Measurements from ENCODE around the gene RANGRF.

The RANGRF gene

GRCh38 chr17:8311131-8311790 is 22.8 kb downstream of the RANGRF start:
- Histone ChIP-seq H3K9me3 (ENCODE audit: control insufficient read depth, low read length) (no peaks in the 10 kb centered on the region), H3K36me3 (ENCODE audit: control insufficient read depth, insufficient read depth, low read length) (no peaks in the 10 kb centered on the region), H3K4me2 (ENCODE audit: low read length) (no peak overlapping the region), H3K27ac (peak overlapping the region; percentile 26), H3K4me3 (ENCODE audit: low read depth, low read length) (peak overlapping the region; percentile 6), H2AFZ (no peak overlapping the region), H3K9ac (no peak overlapping the region), H3K27me3 (ENCODE audit: control insufficient read depth, insufficient read depth, low read length) (no peaks in the 10 kb centered on the region), H3K4me1 (peaks cover 8% of the 10 kb centered on the region), H3K79me2 (no peaks in the 10 kb centered on the region)
- no peak for TF ChIP-seq CTCF (IDR thresholded peaks at IDR 0.05)

- Histone ChIP-seq H3K79me2 (no peaks in the 10 kb centered on the region), H3K27ac (no peak overlapping the region), H3K9ac (no peak overlapping the region), H2AFZ (no peak overlapping the region), H3K27me3 (ENCODE audit: control insufficient read depth, insufficient read depth, low read length) (no peaks in the 10 kb centered on the region), H3K9me3 (ENCODE audit: control insufficient read depth, low read length) (no peaks in the 10 kb centered on the region), H3K36me3 (ENCODE audit: control insufficient read depth, insufficient read depth, low read length) (no peaks in the 10 kb centered on the region), H3K4me3 (ENCODE audit: low read depth, low read length) (no peak overlapping the region), H3K4me2 (ENCODE audit: low read length) (no peak overlapping the region), H3K4me1 (peaks cover 8% of the 10 kb centered on the region)
- no peak for TF ChIP-seq CTCF (IDR thresholded peaks at IDR 0.05)
These were observed 23.8 kb downstream of the RANGRF start for GRCh38 chr17:8312251-8312650.

- H3K9me3 ChIP-seq (ENCODE audit: control insufficient read depth, low read length) = no peaks in the 10 kb centered on the region
- H3K9ac ChIP-seq = no peak overlapping the region
- H3K4me2 ChIP-seq (ENCODE audit: low read length) = no peak overlapping the region
- H2AFZ ChIP-seq = no peak overlapping the region
- no peak overlapping the region for H3K27ac ChIP-seq
- no peaks in the 10 kb centered on the region for H3K36me3 ChIP-seq (ENCODE audit: control insufficient read depth, insufficient read depth, low read length)
- H3K27me3 ChIP-seq (ENCODE audit: control insufficient read depth, insufficient read depth, low read length) = no peaks in the 10 kb centered on the region
- H3K79me2 ChIP-seq = no peaks in the 10 kb centered on the region
- TF ChIP-seq CTCF (IDR thresholded peaks at IDR 0.05) = no peak
- no peak overlapping the region for H3K4me3 ChIP-seq (ENCODE audit: low read depth, low read length)
- peaks cover 8% of the 10 kb centered on the region for H3K4me1 ChIP-seq
These were observed 24.5 kb downstream of the RANGRF start for GRCh38 chr17:8312726-8313600.

- peak overlapping the region; percentile 24 for H3K4me2 ChIP-seq (ENCODE audit: low read length)
These were observed 26.6 kb downstream of the RANGRF start for GRCh38 chr17:8314797-8315763.

More at GRCh38 chr17:8314797-8315763, 26.6 kb downstream of the RANGRF start:
- H3K9ac ChIP-seq = no peak overlapping the region
- no peak overlapping the region for H3K4me3 ChIP-seq (ENCODE audit: low read depth, low read length)
- no peaks in the 10 kb centered on the region for H3K9me3 ChIP-seq (ENCODE audit: control insufficient read depth, low read length)
- no peaks in the 10 kb centered on the region for H3K79me2 ChIP-seq
- H3K4me1 ChIP-seq = peaks cover 8% of the 10 kb centered on the region
- H3K27ac ChIP-seq = no peak overlapping the region
- H2AFZ ChIP-seq = peak overlapping the region; percentile 82
- no peak for TF ChIP-seq CTCF (IDR thresholded peaks at IDR 0.05)
- H3K27me3 ChIP-seq (ENCODE audit: control insufficient read depth, insufficient read depth, low read length) = no peaks in the 10 kb centered on the region
- no peaks in the 10 kb centered on the region for H3K36me3 ChIP-seq (ENCODE audit: control insufficient read depth, insufficient read depth, low read length)
